Right atrium auricular region (tissue), 2 donors: ENCODE measurements around the gene TEX38. TPM values are rescaled to one million over a fixed set of nuclear protein-coding genes. Genes with fewer than 3 reads are reported as not detected.

Experiments
- DNase-seq: peaks from one replicate; pipeline ENCODE4 v3.0.0-alpha.2; 2019; ENCODE audit warnings: low spot score
- H3K27ac ChIP-seq, 2 donors: fragments of 200-600 bp; sonication (generic); 1 replicate in 1 of 2; 2 replicates in 1 of 2; pipeline ENCODE4 v1.5.1; 2016 to 2019
- H3K27me3 ChIP-seq, 2 donors: fragments of 200-600 bp; sonication (generic); one replicate each; pipeline versions ENCODE4 v1.5.1 to v1.6.0; 2017 to 2019
- H3K36me3 ChIP-seq: fragments of 200-600 bp; sonication (generic); one replicate; pipeline ENCODE4 v1.5.1; 2016
- H3K4me1 ChIP-seq, 2 donors: fragments of 200-600 bp; sonication (generic); one replicate each; pipeline versions ENCODE4 v1.5.1 to v1.6.0; 2017 to 2019
- H3K4me3 ChIP-seq, 2 donors: fragments of 200-600 bp; sonication (generic); 1 replicate in 1 of 2; 2 replicates in 1 of 2; pipeline ENCODE4 v1.5.1; 2017 to 2019; ENCODE audit warnings: mild to moderate bottlenecking in 1 of 2, moderate library complexity in 1 of 2
- H3K9me3 ChIP-seq, 2 donors: fragments of 200-600 bp; sonication (generic); one replicate each; pipeline ENCODE4 v1.5.1; 2019
- CTCF ChIP-seq, 2 donors: fragments of 200-600 bp; sonication (generic); IDR thresholded peaks; one replicate each; pipeline ENCODE4 v1.5.1; 2019; ENCODE audit warnings: antibody characterized with exemption in 2 of 2
- total RNA-seq, 2 donors: library from RNA; depleted of rRNA; stranded (reverse); fragments of >200 nt; gene quantifications; one replicate each; pipeline ENCODE4 v1.1.0, GENCODE V29; 2016

TEX38 gene
- total RNA-seq, 2 donors from 2014 or later: not detected

DNA sequence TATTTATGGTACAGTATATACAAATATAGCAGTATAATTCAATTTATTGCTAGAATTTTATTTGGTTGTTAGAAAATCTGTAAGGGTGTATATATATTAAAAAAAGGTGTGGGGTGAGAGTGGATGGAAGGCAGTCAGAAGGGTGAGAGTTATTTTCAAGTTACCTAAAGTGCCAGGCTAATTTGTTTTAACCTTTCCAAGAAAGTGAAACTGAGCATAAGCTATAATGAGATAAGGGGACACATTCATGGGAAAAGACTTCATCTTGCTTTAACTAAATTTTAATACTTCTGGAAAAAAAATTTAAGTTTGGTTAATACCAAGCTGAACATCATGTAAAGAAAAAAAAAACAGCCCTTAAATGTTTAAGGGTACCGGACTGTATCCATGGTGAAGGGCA is 4.9 kb downstream of the TEX38 start:
- TF ChIP-seq CTCF (IDR thresholded peaks at IDR 0.05): no peak
- H3K36me3 ChIP-seq: peaks cover 40% of the 10 kb centered on the region
- no peaks in the 10 kb centered on the region for H3K4me1 ChIP-seq
- H3K9me3 ChIP-seq: no peaks in the 10 kb centered on the region
- no peaks in the 10 kb centered on the region for H3K27me3 ChIP-seq
- DNase-seq: no peak
- no peak overlapping the region for H3K4me3 ChIP-seq
- no peak overlapping the region for H3K27ac ChIP-seq

DNA sequence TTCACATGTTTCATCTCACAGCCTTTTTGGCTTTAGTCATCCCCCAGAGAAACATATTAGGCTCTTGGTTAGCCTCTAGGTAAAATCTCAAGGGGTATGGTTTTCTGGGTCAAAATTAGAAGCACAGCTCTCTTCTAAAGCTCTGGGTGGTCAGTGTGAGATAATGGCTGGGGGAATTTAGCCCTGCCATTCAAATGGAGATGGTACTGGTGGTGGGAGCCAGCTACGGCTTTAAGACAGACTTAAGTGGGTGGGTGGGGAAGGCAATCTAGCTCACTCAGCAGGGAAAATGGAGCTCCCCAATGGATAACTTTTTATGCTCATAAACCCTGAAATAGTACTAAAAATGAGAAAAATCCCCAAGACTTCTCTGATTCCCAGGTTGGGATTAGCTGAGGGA is 5.7 kb downstream of the TEX38 start:
- Histone ChIP-seq H3K27me3 (no peaks in the 10 kb centered on the region), H3K4me3 (no peak overlapping the region), H3K36me3 (peaks cover 48% of the 10 kb centered on the region), H3K27ac (no peak overlapping the region), H3K9me3 (no peaks in the 10 kb centered on the region), H3K4me1 (no peaks in the 10 kb centered on the region)
- no peak for TF ChIP-seq CTCF (IDR thresholded peaks at IDR 0.05)
- DNase-seq: no peak

GRCh38 chr1:46679789-46680573 is 8.3 kb downstream of the TEX38 start:
- Histone ChIP-seq H3K9me3 (no peaks in the 10 kb centered on the region), H3K4me1 (no peaks in the 10 kb centered on the region), H3K27ac (no peak overlapping the region), H3K36me3 (peaks cover 74% of the 10 kb centered on the region), H3K4me3 (no peak overlapping the region), H3K27me3 (no peaks in the 10 kb centered on the region)
- no peak for TF ChIP-seq CTCF (IDR thresholded peaks at IDR 0.05)
- DNase-seq: no peak

DNA sequence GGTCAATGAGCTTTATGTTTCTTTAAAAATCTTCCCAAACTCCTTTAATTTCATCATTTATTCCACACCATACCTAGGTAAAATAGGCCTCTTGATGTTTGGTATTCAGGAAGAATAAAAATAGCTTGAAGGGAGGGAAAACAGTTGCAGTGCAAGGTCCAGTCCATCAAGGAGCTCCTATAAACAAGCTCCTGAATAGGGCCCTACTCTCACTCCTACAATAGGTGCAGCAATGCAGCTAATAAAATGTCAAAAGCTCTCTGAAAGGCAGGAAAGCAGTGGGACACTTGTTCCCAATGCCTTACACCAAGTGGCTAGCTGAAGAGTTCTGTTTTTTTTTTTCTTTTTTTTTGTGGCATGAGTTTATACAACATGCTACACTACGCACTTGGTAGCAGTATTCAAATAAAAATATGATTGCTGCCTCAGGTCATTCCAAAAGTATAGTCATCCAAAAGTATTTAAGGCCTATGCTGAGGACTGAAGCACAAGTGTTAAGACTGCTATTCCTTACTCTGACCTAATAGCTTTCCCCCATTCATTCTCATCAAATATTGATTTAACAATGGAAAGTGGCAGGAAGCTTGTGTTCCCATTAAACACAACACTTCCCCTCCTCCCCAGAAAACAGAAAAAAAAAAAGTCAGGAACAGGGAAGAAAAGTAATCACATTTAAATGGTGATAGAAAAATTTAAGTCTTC is 9.8 kb downstream of the TEX38 start:
- Histone ChIP-seq H3K4me1 (no peaks in the 10 kb centered on the region), H3K36me3 (peaks cover 79% of the 10 kb centered on the region), H3K27me3 (no peaks in the 10 kb centered on the region), H3K4me3 (no peak overlapping the region), H3K27ac (no peak overlapping the region), H3K9me3 (no peaks in the 10 kb centered on the region)
- TF ChIP-seq CTCF (IDR thresholded peaks at IDR 0.05): no peak
- no peak for DNase-seq

- Histone ChIP-seq H3K27ac (no peak overlapping the region), H3K36me3 (peaks cover 76% of the 10 kb centered on the region), H3K27me3 (no peaks in the 10 kb centered on the region), H3K4me1 (peaks cover 0 to 5% of the 10 kb centered on the region in 2 donors), H3K9me3 (no peaks in the 10 kb centered on the region), H3K4me3 (no peak overlapping the region)
- no peak for DNase-seq
- no peak for TF ChIP-seq CTCF (IDR thresholded peaks at IDR 0.05)
Observed at GRCh38 chr1:46682064-46682463, 10.4 kb downstream of the TEX38 start.
